AG10803 (cell line): ENCODE measurements around the gene TMEM163.

Experiments
- DNase-seq: peaks from one replicate; pipeline ENCODE4 v3.0.0; 2010; ENCODE audit warnings: low read depth
- H3K4me3 ChIP-seq: 2 replicates; pipeline ENCODE4 v1.5.1; 2011; ENCODE audit warnings: mild to moderate bottlenecking, low read length, control low read depth
- TF ChIP-seq, protein P1 (sequence below): conservative IDR thresholded peaks from 2 replicates; pipeline ENCODE4 v1.5.1; 2011; ENCODE audit warnings: mild to moderate bottlenecking, low read length, control low read depth, inconsistent platforms

The TMEM163 gene

DNA sequence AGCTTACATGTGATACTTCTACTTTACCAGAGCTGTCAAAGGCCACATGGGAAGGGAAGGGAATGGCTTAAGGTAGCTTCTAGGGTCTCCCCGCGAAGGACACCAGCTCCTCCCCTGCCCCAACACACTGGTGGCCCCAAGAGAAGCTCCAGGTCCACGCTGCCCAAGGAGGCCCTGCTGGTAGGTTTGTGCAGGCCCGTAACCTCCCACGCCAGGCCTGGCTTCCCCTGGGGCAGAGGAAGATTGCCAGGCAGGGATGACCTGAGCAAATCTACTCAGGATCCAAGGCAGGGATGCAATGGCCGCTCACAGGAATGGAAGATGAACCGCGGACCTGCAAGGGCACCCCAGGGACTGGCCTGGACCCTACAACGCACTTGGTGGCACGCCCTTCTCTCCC is 259.9 kb downstream of the TMEM163 start:
- TF ChIP-seq, protein P1, sequence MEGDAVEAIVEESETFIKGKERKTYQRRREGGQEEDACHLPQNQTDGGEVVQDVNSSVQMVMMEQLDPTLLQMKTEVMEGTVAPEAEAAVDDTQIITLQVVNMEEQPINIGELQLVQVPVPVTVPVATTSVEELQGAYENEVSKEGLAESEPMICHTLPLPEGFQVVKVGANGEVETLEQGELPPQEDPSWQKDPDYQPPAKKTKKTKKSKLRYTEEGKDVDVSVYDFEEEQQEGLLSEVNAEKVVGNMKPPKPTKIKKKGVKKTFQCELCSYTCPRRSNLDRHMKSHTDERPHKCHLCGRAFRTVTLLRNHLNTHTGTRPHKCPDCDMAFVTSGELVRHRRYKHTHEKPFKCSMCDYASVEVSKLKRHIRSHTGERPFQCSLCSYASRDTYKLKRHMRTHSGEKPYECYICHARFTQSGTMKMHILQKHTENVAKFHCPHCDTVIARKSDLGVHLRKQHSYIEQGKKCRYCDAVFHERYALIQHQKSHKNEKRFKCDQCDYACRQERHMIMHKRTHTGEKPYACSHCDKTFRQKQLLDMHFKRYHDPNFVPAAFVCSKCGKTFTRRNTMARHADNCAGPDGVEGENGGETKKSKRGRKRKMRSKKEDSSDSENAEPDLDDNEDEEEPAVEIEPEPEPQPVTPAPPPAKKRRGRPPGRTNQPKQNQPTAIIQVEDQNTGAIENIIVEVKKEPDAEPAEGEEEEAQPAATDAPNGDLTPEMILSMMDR = no peak
- no peak overlapping the region for H3K4me3 ChIP-seq
- DNase-seq = no peak

DNA sequence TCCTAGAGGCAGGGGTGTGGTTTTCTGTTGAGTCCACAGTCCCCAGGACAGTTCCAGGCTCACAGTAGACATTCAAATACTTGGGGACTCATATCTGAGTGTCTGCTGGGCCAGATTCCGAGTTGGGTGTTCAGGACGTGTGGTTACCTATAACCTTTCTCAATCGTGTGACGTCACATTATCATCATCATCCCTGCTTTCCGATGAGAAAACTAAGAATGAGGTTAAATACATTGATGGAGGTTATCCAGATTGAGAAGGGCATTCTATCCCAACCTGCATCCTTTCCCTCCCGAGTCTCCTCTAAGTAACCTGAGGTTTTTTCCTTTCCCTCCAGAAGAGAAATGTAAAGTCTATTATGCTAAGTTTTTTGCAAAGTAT is 260.3 kb downstream of the TMEM163 start:
- DNase-seq = no peak
- H3K4me3 ChIP-seq = no peak overlapping the region
- TF ChIP-seq, protein P1 = no peak

DNA sequence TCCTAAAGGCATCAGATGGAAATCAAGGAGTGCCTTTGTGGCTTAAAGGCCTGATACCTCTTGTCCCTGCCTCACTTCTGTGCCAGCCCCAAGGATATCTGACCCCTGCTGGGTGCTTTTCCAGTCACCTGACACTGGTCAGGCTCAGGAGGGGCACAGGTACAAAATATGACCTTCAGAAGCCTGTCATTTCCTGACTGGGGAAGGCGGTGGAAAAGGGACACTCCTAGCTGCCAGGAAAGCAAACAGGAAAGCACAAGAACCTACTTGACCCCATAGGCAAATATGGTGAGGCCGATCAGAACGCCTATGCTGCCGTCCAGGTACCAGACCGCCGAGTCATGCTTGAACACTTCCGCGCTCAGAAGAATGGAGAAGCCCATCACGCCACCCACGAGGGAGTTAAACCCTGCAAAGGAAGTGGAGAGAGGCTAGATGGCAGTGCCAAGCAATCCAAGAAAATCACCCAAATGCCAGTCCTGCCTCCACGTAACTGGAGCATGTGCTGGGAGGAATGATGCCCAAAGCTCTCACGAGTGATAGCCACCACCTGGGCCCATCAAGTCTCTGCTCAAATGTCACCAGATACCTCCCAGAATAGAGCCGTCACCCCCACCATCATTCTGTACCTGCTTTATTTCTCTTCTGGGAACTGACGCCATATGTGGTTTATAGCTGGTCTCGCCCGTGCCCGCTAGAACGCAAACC is 260.9 kb downstream of the TMEM163 start:
- TF ChIP-seq, protein P1 = no peak
- no peak for DNase-seq
- H3K4me3 ChIP-seq = no peak overlapping the region

DNA sequence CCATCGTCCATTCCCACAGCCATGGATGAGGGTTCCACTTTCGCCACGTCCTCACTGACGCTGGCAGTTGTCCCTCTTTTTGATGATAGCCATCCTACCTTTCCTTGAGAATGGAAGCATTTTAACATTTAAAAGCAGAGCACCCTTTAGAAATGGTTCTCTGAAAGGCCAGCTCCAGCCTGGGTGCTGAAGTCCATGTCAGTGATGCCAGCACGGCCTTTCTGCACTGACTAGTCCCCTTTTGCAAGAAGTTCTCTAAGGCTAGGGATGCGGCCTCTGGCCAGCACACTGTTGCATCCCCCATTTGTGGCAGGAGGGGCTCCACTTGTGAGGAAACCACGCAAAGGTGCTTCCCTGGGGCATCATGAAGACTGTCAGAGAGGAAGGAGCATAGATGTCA is 261.4 kb downstream of the TMEM163 start:
- TF ChIP-seq, protein P1 = no peak
- DNase-seq = no peak
- H3K4me3 ChIP-seq = no peak overlapping the region

DNA sequence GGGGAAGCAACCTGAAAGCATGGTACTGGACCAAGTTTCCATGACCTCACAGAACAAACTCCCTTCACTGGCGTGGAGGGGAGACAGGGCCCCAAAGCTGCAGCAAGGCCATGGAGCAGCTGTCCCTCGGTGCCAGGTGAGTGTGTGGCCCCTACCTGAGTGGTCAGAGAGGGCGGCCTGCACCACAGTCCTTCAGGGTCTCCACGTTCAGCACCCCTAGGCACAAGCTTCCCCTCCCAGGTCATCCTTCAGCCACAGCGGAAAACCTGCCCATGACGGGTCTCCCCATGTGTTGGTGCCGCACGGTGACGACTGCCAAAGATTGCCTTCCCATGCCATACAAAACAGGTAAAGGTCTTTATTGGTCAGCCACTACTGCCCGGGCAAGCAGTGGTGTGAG is 263.4 kb downstream of the TMEM163 start:
- no peak overlapping the region for H3K4me3 ChIP-seq
- TF ChIP-seq, protein P1 = no peak
- DNase-seq = no peak

DNA sequence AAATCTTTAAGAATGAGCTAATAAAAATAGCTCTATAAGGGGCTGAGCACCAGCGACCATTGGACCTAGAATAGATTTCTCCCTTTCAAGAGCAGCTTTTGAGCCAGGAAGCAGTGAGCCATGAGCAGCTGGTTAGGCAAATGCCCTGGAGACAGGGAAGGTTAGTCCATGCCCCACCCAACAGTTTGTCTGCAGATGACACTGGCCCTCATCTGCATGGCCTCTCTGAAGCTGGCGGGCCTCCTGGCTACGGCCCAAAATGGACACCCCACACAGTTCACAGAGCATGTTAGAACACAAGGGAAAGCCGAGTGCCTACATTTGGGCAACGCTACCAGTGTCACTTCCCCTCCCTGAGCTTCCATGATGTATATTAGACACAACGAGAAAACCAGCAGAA is 263.9 kb downstream of the TMEM163 start:
- TF ChIP-seq, protein P1 = no peak
- DNase-seq = no peak
- H3K4me3 ChIP-seq = no peak overlapping the region

DNA sequence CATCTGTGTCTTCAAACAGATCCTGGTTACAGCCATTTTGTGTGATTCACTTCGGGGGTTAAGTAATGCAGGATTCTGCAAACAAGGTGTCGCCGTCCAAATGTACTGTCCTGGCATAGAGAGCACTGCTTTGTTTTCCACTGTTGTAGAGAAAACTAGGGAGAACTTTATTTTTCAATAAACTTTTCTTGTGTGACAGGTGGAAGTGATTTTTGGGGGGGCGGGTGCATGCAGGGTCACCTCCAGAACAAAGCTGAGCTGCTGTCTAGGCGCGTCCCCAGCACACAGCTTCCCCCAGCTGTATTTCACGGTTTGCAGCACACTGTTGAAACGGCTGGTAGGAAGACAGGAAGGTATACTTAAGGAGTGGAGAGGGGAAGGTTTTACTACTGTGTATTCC is 264.4 kb downstream of the TMEM163 start:
- TF ChIP-seq, protein P1 = no peak
- H3K4me3 ChIP-seq = no peak overlapping the region
- DNase-seq = no peak
